ENCODE results near the gene OSBPL7.

GRCh38 chr17:47791025-47791424, 30.6 kb downstream of the OSBPL7 start:
- no peak for TF ChIP-seq POLR2AphosphoS5 (IDR thresholded peaks at IDR 0.05; ENCODE audit: borderline replicate concordance, low read depth, low read length)
- TF ChIP-seq EZH2 (IDR thresholded peaks at IDR 0.05): no peak

Data from SK-N-MC (cell line).